ENCODE data around the gene PLXNA2.
A peak's percentile ranks its signal among the peaks of the same experiment; 100 is the strongest.

Gene PLXNA2

DNA sequence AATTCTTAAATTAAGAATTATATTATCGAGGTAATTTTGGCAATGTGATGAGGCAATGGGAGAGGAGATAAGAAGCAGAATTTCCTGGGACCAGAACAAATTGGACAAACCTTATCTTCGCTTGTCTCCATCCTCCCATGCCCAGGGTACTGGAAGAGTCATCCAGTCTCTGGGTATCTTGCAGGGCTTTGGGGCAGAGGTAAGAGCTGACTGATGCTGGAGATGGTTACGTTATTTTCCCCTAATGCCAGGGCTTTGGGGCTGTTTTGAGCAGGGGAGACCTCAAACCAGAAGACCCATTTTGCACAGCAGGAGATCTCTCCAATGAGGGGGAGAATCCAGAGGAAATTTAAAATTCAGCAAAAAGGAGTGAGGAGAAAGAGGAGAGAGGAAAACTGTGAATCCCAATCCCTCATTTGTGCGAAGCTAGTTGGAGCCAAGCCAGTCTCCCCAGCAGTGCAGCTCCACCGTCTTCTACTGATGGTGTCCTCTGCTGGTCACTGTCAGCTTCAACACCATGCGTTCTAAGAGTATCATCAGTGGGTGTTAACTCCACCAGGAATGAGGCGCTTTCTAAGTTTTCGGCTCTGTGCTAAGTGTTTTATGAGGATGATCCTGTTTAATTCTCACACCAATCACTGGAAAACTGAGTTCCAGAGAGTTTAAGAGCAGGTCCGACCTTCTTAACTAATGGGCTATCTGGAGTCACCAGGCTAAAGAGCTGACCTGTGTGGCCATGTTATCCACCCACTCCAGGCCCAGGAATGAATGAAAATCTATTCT is 246.5 kb downstream of the PLXNA2 start:
- peak; percentile 65 for DNase-seq (ENCODE audit: low read depth)

- DNase-seq (ENCODE audit: low read depth) = no peak
Observed at GRCh38 chr1:207996636-207997035, 247.5 kb downstream of the PLXNA2 start.

DNA sequence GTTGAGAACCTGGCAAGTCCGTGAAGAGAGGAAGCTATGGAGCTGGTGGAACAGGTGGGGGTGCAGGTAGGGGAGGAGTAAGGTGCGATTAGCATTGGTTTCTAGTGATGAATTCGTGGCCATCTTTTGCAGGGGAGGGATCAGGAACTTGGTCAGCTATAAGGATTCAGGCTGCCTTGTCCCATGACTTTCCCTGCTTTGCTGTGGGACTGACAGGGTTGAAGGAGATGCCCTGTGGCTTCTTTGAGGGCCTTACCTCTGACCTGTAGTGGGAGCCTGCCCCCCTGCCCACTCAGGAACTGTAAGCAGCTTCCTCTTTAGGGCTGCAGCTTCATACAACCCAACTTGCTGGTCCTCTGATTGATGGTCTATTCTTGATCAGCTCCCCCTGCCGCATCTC is 248.6 kb downstream of the PLXNA2 start:
- DNase-seq (ENCODE audit: low read depth) = no peak

DNA sequence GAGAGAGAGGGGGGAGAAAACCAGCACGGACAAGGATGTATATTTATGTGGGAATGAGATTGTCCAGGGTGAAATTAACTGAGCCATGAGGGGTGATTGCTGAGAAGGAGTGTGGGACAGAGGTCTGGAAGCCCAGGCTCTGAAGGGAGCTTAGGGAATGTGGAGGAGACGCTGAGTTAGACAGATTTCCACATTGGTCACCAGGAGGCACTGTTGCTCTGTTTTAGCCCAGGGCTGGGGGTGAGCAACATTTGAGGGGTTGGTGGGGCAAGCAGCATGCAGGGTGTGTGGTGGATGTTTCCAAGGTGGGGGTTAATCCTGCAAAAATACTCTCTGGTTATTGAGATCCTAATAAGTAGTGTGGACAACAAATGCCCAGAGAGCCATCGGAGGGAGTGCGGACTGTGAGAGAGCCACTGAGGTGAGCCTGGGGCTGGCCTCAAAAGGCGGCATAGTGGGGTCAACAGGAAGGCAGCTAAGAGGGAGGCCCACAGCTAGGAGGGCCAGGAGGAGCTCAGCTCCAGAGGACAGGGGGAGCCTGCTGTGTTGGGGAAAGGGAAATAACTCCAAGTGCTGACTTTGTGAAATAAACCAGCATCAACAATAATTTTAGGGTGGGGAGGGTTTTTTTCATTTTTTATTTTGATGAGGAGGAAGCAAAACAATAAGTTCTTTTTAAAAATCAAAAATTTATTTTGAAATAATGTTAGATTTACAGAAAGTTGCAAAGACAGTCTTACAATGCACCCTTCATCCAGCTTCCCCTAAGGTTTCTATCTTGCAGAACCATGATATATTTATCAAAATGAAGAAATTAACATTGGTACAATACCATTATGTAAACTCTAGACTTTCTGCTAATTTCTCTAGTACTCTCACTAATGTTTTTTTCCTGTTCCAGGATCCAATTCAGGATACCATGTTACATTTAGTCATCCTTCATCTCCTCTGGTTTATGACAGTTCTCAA is 250.4 kb downstream of the PLXNA2 start:
- peak; percentile 19 for DNase-seq (ENCODE audit: low read depth)

DNA sequence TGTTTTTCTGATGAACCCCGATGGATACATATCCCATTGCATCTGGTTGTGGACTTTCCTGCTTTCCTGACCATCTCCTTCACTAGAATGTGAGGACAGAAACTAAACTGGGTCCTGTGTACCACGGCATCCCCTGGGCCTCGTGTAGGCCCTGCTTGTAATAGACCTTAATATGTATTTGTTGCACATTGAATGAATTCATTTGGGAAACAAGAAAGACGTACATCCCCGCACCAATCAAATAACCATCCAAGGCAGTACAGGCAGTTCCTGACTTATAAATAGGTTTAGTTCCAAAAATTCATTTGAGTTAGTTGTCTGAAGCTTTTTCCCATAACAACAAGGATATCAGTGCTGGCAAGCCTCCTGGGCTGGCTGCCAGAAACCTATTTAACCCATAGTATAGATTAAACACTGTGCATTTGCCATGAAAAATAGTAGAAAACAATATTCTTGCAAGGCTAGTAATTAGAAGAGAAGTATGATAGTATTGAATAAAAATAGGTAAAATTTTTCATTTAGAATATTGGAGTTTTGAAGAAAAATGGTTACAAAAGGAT is 251.4 kb downstream of the PLXNA2 start:
- DNase-seq (ENCODE audit: low read depth) = no peak

DNA sequence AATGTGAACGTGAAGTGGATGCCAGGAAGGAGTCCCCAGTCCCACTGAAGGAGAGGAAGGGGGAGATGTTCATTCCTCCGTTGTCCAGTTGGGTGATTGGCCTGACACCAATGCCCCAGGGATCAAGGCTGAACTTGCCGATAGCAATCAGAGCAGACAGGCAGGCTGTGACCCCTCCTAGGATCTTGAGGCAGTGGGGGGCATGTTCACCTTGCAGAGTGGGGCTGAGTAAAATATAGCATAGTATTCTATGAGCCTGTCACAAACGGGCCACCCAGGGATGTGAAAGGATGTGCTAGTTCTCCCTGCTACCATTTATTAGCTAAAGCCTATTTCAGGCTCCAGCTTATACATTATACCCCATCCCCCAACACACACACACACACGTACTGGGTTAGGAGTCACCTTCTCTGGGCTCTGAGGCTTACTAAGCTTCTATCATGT is 252.6 kb downstream of the PLXNA2 start:
- DNase-seq (ENCODE audit: low read depth) = no peak

DNA sequence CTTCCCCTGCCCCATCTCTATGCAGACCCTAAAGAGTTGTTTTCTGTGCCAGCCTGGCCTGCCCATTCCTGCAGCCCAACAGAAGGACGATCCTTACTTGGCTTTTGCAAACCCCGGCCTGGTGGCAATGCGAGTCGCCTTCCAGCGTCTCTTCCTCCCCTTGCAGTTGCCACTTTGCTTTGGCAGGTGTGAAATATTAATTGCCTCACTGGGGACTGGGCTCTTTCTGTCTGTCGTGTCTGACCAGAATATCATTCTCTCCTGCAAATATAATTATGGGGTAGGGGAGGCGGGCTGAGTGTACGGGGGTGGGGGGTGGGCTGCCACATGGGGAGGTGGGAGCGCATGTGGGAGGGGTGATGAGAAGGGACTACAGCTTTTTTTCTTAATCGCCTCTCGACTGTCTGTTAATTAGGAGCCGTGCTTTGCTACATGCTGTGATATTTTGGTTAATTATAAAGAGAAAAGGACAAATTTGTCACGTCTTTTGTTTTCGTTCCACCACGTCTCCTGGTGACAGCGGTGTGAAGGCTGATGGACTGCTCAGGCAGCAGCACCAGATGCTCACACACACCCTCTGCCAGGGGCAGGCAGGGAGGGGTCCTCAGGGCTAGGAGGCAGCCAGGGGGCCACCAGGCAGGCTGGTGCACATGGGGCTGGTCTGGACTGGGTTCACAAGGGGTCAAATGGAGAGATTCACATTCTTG is 253.2 kb downstream of the PLXNA2 start:
- no peak for DNase-seq (ENCODE audit: low read depth)

DNA sequence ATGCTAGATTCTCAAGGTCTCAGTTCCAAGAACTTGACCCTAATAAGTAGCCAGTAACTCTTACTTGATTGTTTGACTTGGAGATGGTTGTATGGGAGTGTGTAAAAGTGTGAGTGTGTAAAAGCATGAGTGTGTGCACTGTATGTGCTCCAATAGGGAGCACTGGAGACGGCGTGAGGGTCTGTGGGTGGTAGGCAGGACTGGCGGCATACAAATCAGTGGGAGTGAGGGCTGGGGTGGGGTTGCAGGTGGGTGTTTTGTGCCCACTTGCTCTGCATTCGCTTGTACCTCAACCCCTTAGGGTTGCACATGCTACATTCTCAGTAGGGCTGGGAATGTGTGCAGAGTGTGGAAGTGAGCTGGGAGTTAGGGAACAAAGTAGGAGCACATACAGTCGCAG is 253.7 kb downstream of the PLXNA2 start:
- DNase-seq (ENCODE audit: low read depth) = no peak

DNA sequence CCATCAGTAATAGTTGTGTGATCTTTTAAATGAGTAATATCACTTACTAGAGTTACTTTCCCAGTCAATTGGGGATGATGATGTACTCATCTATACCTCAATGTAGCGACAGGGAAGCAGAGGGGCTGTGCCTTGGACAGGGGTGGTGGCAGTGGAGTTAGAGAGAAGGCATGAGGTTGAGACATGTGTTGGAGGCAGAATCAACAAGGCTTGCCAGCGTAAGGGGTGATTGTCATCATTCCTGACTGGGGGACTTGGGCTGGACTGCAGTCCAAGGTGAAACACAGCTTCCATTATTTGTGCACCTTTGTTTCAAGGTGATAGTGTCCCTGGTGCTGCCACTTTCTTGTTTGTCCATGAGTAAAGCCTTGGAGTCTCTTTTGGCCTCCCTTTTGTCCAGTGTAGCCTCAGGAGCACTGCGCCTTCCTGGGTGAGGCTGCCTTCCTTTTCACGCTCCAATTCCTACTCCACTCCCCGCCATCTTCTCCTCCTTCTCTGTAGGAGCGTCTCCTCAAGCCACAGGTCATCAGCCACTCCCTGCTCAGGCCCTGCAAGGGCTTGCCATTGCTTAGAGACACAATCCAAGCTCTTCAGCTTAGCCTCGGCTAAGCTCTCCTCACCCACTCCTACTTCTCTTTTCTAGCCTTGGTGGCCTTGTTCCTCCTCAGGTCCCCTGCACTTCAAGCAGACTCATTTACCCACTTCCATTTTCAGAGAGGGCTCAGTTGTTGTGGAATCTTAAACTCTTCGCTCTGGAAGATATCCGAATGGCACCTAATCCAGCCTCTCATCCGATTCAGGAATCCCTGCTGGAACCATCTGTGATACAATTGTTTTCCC is 255.6 kb downstream of the PLXNA2 start:
- DNase-seq (ENCODE audit: low read depth) = no peak

- DNase-seq (ENCODE audit: low read depth) = peak; percentile 50
Observed at GRCh38 chr1:207987164-207987563, 257.0 kb downstream of the PLXNA2 start.

- no peak for DNase-seq (ENCODE audit: low read depth)
Observed at GRCh38 chr1:207985996-207986395, 258.2 kb downstream of the PLXNA2 start.

DNA sequence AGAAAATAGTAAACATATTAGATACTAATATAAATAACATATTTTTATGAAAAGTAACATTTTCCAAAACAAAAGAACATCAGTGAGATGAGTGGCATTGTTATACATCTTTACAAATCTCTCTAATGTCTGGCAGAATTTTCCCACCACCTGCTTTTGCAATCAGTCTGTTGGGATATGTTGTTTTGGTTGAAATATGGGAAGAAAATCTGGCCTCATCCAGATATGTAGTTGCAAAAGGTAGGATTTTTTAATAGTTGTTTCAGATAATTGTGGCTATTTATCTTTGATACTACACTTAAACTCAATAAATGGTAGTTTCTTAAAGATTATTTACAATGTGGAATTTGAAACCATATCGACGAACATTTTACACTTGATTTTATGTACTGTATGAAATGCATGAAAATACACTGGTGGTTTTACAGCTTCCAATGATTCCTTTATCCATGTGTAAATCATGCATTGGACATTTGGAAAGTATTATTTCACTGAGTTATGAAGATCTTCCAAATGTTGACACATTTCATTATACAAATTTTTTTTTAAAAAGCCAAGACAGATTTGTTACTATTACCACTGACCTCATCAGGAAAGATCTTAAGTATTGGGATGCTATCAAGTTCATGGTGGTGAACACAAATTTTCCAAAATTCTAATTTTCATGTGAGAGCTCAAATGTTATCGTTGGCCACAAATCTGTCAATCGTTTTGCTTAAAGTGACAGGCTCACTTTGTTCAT is 259.2 kb downstream of the PLXNA2 start:
- DNase-seq (ENCODE audit: low read depth) = no peak

- no peak for DNase-seq (ENCODE audit: low read depth)
Observed at GRCh38 chr1:207983044-207983635, 261.0 kb downstream of the PLXNA2 start.

GRCh38 chr1:207981976-207982375 is 262.2 kb downstream of the PLXNA2 start:
- peak; percentile 25 for DNase-seq (ENCODE audit: low read depth)

GRCh38 chr1:207978441-207978840 is 265.7 kb downstream of the PLXNA2 start:
- DNase-seq (ENCODE audit: low read depth) = no peak

DNA sequence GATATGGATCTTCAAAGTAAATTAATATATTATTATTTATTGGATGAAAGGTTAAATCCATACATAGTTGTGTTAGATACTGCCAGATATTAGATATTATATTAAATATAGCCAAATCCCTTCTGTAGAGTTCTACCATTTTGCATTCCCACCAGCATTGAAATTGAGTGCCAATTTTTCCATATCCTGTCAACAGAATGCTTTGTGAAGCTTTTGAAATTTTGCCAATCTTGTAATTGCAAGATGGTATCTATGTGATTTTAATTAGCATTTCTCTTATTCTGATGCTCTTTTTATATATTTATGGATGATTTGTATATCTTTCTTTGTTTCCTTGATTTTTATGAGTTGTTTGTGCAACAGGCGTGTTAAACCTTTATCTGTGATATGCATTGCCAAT is 266.3 kb downstream of the PLXNA2 start:
- DNase-seq (ENCODE audit: low read depth) = no peak

- no peak for DNase-seq (ENCODE audit: low read depth)
Observed at GRCh38 chr1:207973898-207974568, 270.2 kb downstream of the PLXNA2 start.

- DNase-seq (ENCODE audit: low read depth) = no peak
Observed at GRCh38 chr1:207972337-207972736, 271.8 kb downstream of the PLXNA2 start.

Measured in amniotic epithelial cell (primary cell).